H1 (cell line): ENCODE data around the gene IL19. TPM values are rescaled to one million over a fixed set of nuclear protein-coding genes. Genes with fewer than 3 reads are reported as not detected.

Source experiments
- CTCF ChIA-PET: fragments of 300-600 bp; sonication (Branson Sonifier 250); formaldehyde crosslinking; loops from one replicate; lab custom pipeline; 2021; ENCODE audit not compliant: partially characterized antibody; lab: Charles Lee
- POLR2A ChIA-PET: fragments of 300-600 bp; sonication (Branson Sonifier 250); formaldehyde crosslinking; loops from one replicate; lab custom pipeline; 2021; ENCODE audit warnings: inconsistent platforms; ENCODE audit not compliant: partially characterized antibody; lab: Charles Lee
- DNase-seq, 2 experiments: peaks; one replicate each; pipeline versions ENCODE4 v3.0.0 to v3.0.0-alpha.2; 2010 to 2022; ENCODE audit warnings: low spot score in 2 of 2, low read depth in 1 of 2, mixed read lengths in 1 of 2
- FAIRE-seq: peaks from 2 replicates; lab custom pipeline; 2011; peaks lifted over from hg19 to GRCh38; lab: Jason Lieb, UNC
- H2AFZ ChIP-seq: 2 replicates; pipeline ENCODE4 v1.8.1; 2012; ENCODE audit warnings: low read length, inconsistent platforms
- H2AK5ac ChIP-seq: 2 replicates; pipeline ENCODE4 v1.6.1; 2013; ENCODE audit warnings: low read depth, low read length
- H2BK120ac ChIP-seq: replicated peaks from 2 replicates; pipeline ENCODE3; 2013; ENCODE audit warnings: low read depth, low read length, inconsistent platforms
- H2BK12ac ChIP-seq: 2 replicates; pipeline ENCODE4 v1.6.1; 2013; ENCODE audit warnings: low read depth, low read length
- H2BK15ac ChIP-seq: 2 replicates; pipeline ENCODE4 v1.6.1; 2013; ENCODE audit warnings: low read length
- H2BK20ac ChIP-seq: 2 replicates; pipeline ENCODE4 v1.6.1; 2013; ENCODE audit warnings: low read length
- H2BK5ac ChIP-seq: 2 replicates; pipeline ENCODE4 v1.6.1; 2013; ENCODE audit warnings: low read depth, low read length
- H3K14ac ChIP-seq: 2 replicates; pipeline ENCODE4 v1.6.1; 2013; ENCODE audit warnings: inconsistent platforms; ENCODE audit not compliant: insufficient read length
- H3K18ac ChIP-seq: 2 replicates; pipeline ENCODE4 v1.6.1; 2013; ENCODE audit warnings: low read length; ENCODE audit errors: extremely low read depth
- H3K23ac ChIP-seq: 2 replicates; pipeline ENCODE4 v1.6.1; 2013; ENCODE audit warnings: inconsistent platforms; ENCODE audit not compliant: insufficient read length
- H3K23me2 ChIP-seq: 2 replicates; pipeline ENCODE4 v1.6.1; 2013; ENCODE audit warnings: low read depth, low read length
- H3K27ac ChIP-seq: 2 replicates; pipeline ENCODE4 v1.6.1; 2011; ENCODE audit warnings: low read depth, low read length, inconsistent platforms
- H3K27me3 ChIP-seq, 4 experiments: replicated peaks in 1 of 4; 1 replicate in 1 of 4; 2 replicates in 3 of 4; pipeline versions ENCODE4 v1.6.1 to v1.8.1; 2011 to 2013; ENCODE audit warnings: low read length in 3 of 4, mild to moderate bottlenecking in 3 of 4, inconsistent platforms in 2 of 4, mixed read lengths in 2 of 4, moderate library complexity in 1 of 4; ENCODE audit not compliant: control insufficient read depth in 3 of 4, insufficient read depth in 3 of 4; ENCODE audit errors: extremely low read depth in 1 of 4
- H3K36me3 ChIP-seq, 4 experiments: 2 replicates each; pipeline versions ENCODE4 v1.6.1 to v1.8.1; 2011 to 2013; ENCODE audit warnings: mild to moderate bottlenecking in 4 of 4, low read length in 3 of 4, moderate library complexity in 2 of 4, control low read depth in 1 of 4, inconsistent platforms in 1 of 4; ENCODE audit not compliant: insufficient read depth in 4 of 4, control insufficient read depth in 2 of 4
- H3K4ac ChIP-seq: replicated peaks from 2 replicates; pipeline ENCODE3; 2013; ENCODE audit warnings: low read length, low read depth, mixed read lengths, inconsistent platforms; ENCODE audit not compliant: insufficient read length
- H3K4me1 ChIP-seq, 4 experiments: replicated peaks in 1 of 4; 1 replicate in 1 of 4; 2 replicates in 3 of 4; pipeline versions ENCODE4 v1.6.1 to v1.8.1; 2011 to 2013; ENCODE audit warnings: low read length in 3 of 4, inconsistent platforms in 2 of 4, mixed read lengths in 1 of 4; ENCODE audit not compliant: insufficient read depth in 4 of 4, control insufficient read depth in 3 of 4
- H3K4me2 ChIP-seq, 2 experiments: 2 replicates each; pipeline versions ENCODE4 v1.6.1 to v1.8.1; 2011 to 2013; ENCODE audit warnings: low read depth in 2 of 2, low read length in 2 of 2, control low read depth in 1 of 2, inconsistent platforms in 1 of 2, mild to moderate bottlenecking in 1 of 2; ENCODE audit not compliant: insufficient read depth in 1 of 2
- H3K4me3 ChIP-seq, 4 experiments: fragments of 200-600, 300-600 bp in 1 of 4; sonication (generic), shearing (Covaris generic), sonication (Bioruptor Twin) in 1 of 4; 2 replicates each; pipeline versions ENCODE4 v1.5.1 to v1.8.1; 2011 to 2016; ENCODE audit warnings: low read length in 4 of 4, low read depth in 3 of 4, control low read depth in 2 of 4, inconsistent platforms in 2 of 4, mild to moderate bottlenecking in 2 of 4, mixed read lengths in 1 of 4, moderate library complexity in 1 of 4; ENCODE audit not compliant: insufficient read depth in 2 of 4; ENCODE audit errors: extremely low read depth in 1 of 4
- H3K56ac ChIP-seq: replicated peaks from 2 replicates; pipeline ENCODE3; 2013; ENCODE audit warnings: low read depth, mild to moderate bottlenecking, mixed read lengths, low read length, inconsistent platforms; ENCODE audit not compliant: insufficient read length
- H3K79me1 ChIP-seq: 2 replicates; pipeline ENCODE4 v1.6.1; 2013; ENCODE audit warnings: low read depth, low read length, control low read depth
- H3K79me2 ChIP-seq, 2 experiments: 2 replicates each; pipeline versions ENCODE4 v1.6.1 to v1.8.1; 2012 to 2013; ENCODE audit warnings: low read length in 2 of 2, mild to moderate bottlenecking in 2 of 2, inconsistent platforms in 1 of 2; ENCODE audit not compliant: insufficient read depth in 2 of 2, control insufficient read depth in 1 of 2
- H3K9ac ChIP-seq, 4 experiments: replicated peaks in 1 of 4; 1 replicate in 1 of 4; 2 replicates in 3 of 4; pipeline versions ENCODE4 v1.6.1 to v1.8.1; 2011 to 2013; ENCODE audit warnings: low read depth in 3 of 4, low read length in 3 of 4, control low read depth in 2 of 4, mild to moderate bottlenecking in 2 of 4, moderate library complexity in 2 of 4, inconsistent platforms in 1 of 4; ENCODE audit errors: extremely low read depth in 1 of 4
- H3K9me3 ChIP-seq, 2 experiments: 2 replicates each; pipeline versions ENCODE4 v1.6.1 to v1.8.1; 2012 to 2013; ENCODE audit warnings: mild to moderate bottlenecking in 2 of 2, moderate library complexity in 2 of 2, control low read depth in 1 of 2, inconsistent platforms in 1 of 2, low read depth in 1 of 2, low read length in 1 of 2, mixed read lengths in 1 of 2; ENCODE audit not compliant: insufficient read depth in 2 of 2
- H4K20me1 ChIP-seq, 2 experiments: replicated peaks in 1 of 2; 2 replicates each; pipeline versions ENCODE3 to v1.8.1; 2011 to 2013; ENCODE audit warnings: inconsistent platforms in 2 of 2, low read length in 2 of 2, mild to moderate bottlenecking in 1 of 2; ENCODE audit not compliant: insufficient read depth in 2 of 2, control insufficient read depth in 1 of 2
- H4K5ac ChIP-seq: 2 replicates; pipeline ENCODE4 v1.6.1; 2013; ENCODE audit warnings: low read length, low read depth, mixed read lengths, inconsistent platforms; ENCODE audit not compliant: insufficient read length
- H4K8ac ChIP-seq: 2 replicates; pipeline ENCODE4 v1.8.0; 2013; ENCODE audit warnings: mild to moderate bottlenecking, moderate library complexity, low read length, inconsistent platforms; ENCODE audit not compliant: insufficient read depth; ENCODE audit errors: extremely low read depth
- H4K91ac ChIP-seq: replicated peaks from 2 replicates; pipeline ENCODE3; 2013; ENCODE audit warnings: low read length, mixed read lengths, inconsistent platforms; ENCODE audit not compliant: insufficient read length
- ASH2L ChIP-seq: fragments of 200-600, 300-600 bp; sonication (generic); IDR thresholded peaks from one replicate; pipeline ENCODE4 v1.7.1; 2017; ENCODE audit warnings: low read length
- MAX ChIP-seq: IDR thresholded peaks from 2 replicates; pipeline ENCODE4 v1.6.1; 2012; ENCODE audit warnings: inconsistent platforms
- NANOG ChIP-seq: IDR thresholded peaks from 2 replicates; pipeline ENCODE4 v1.6.1; 2011; ENCODE audit warnings: low read length, low read depth, mild to moderate bottlenecking, inconsistent platforms; ENCODE audit not compliant: insufficient read depth, poor library complexity, severe bottlenecking
- NRF1 ChIP-seq: IDR thresholded peaks from 2 replicates; pipeline ENCODE4 v1.6.1; 2011; ENCODE audit warnings: mild to moderate bottlenecking, low read depth, low read length, improper control_type of control experiment
- POLR2AphosphoS5 ChIP-seq: IDR thresholded peaks from 2 replicates; pipeline ENCODE4 v1.6.1; 2011; ENCODE audit warnings: low read depth, low read length
- TAF1 ChIP-seq: IDR thresholded peaks from 2 replicates; pipeline ENCODE4 v1.6.1; 2011; ENCODE audit warnings: mild to moderate bottlenecking, low read depth, low read length
- WGBS, 2 experiments: shearing (Covaris generic) in 1 of 2; methylation state at CpG; one replicate each; pipeline versions ENCODE4 v1.1.6 to v1.1.7; 2013 to 2015; ENCODE audit warnings: low lambda C conversion rate in 2 of 2, mixed read lengths in 2 of 2, inconsistent platforms in 1 of 2, low coverage in 1 of 2, missing lambda C conversion rate in 1 of 2; ENCODE audit not compliant: insufficient replicate concordance in 2 of 2, insufficient coverage in 1 of 2, insufficient read length in 1 of 2; ENCODE audit errors: extremely low coverage in 1 of 2, missing lambda C conversion rate in 1 of 2; 5-methylcytosine and 5-hydroxymethylcytosine counted together
- polyA plus RNA-seq, 7 experiments: library from polyadenylated mRNA; depleted of rRNA in 3 of 7; stranded (reverse) in 5 of 7; unstranded in 2 of 7; fragments of >200 nt in 5 of 7; fragments of 200-250 nt in 2 of 7; gene quantifications; 1 replicate in 5 of 7; 2 replicates in 1 of 7; 4 replicates in 1 of 7; pipeline versions ENCODE4 v1.2.1 to v1.2.3, GENCODE V29; 2011 to 2013; ENCODE audit warnings: missing spikeins in 2 of 7, mixed read lengths in 2 of 7
- total RNA-seq: library from RNA; stranded (reverse); fragmentation: NEBNext Ultra II Directional; extraction: Animal tissue kit (Norgen Biotek cat#: 25700); gene quantifications from 2 replicates; pipeline ENCODE4 v1.2.1, GENCODE V29; 2021

Gene IL19
- total and polyA plus RNA-seq, 2 of the 8 experiments (the other 6 are each of a cell fraction or from before 2014, with no cell fraction given), result not detected

- 72% methylated on average over 4 of the region's 4 CpGs; no CpG with 5 or more reads in 1 of the 2 experiments for WGBS, 2 experiments
Measured at GRCh38 chr1:206744683-206745082, 25.9 kb upstream of the IL19 start.

More at GRCh38 chr1:206744683-206745082, 25.9 kb upstream of the IL19 start:
- FAIRE-seq, result no peak
- Histone ChIP-seq H3K4ac (no peak overlapping the region), H3K9me3 (no peaks in the 10 kb centered on the region), H2BK12ac (no peak overlapping the region), H4K5ac (no peak overlapping the region), H2BK20ac (no peak overlapping the region), H3K4me1 (no peaks in the 10 kb centered on the region), H3K27ac (no peak overlapping the region), H2AFZ (no peak overlapping the region), H3K4me2 (no peak overlapping the region), H3K18ac (no peak overlapping the region), H4K8ac (no peak overlapping the region), H2BK5ac (no peak overlapping the region), H4K91ac (no peak overlapping the region), H3K23me2 (no peaks in the 10 kb centered on the region; the same call in 1 of the 2 replicates), H3K36me3 (no peaks in the 10 kb centered on the region), H3K4me3 (no peak overlapping the region), H3K23ac (no peak overlapping the region), H3K27me3 (no peaks in the 10 kb centered on the region; a peak in 1 of 7 replicates), H3K79me2 (no peaks in the 10 kb centered on the region), H2BK120ac (no peak overlapping the region), H3K9ac (no peak overlapping the region), H2BK15ac (no peak overlapping the region), H2AK5ac (no peak overlapping the region), H4K20me1 (no peaks in the 10 kb centered on the region), H3K56ac (no peak overlapping the region), H3K14ac (no peak overlapping the region), H3K79me1 (no peaks in the 10 kb centered on the region)
- DNase-seq, result no peak
- CTCF ChIA-PET, result interaction anchor here (0.5 to 3.6 kb wide), 14 partner anchors 8 to 1241 kb away, joined by 3 to 24 read pairs (median 4); no protein-coding TSS in a partner anchor
- TF ChIP-seq TAF1, result no peak
- no peak for TF ChIP-seq POLR2AphosphoS5
- no peak for TF ChIP-seq MAX
- no peak for TF ChIP-seq ASH2L
- no peak for TF ChIP-seq NANOG
- no peak for TF ChIP-seq NRF1
- POLR2A ChIA-PET, result interaction anchor here (0.7 kb wide), 1 partner anchor 267 kb away, joined by 3 read pairs; no protein-coding TSS in a partner anchor
